HCT116 (cell line): Measurements from ENCODE around the gene ZFP69B.

Experiments
- CEBPB ChIP-seq: IDR thresholded peaks from 2 replicates; pipeline ENCODE4 v1.6.1; 2012; ENCODE audit warnings: low read depth
- EGR1 ChIP-seq: IDR thresholded peaks from 2 replicates; pipeline ENCODE4 v1.6.1; 2012; ENCODE audit warnings: low read depth
- POLR2AphosphoS5 ChIP-seq: IDR thresholded peaks from 2 replicates; pipeline ENCODE4 v1.6.1; 2011; ENCODE audit warnings: mild to moderate bottlenecking, low read depth, low read length, moderate library complexity
- ZBTB33 ChIP-seq: IDR thresholded peaks from 2 replicates; pipeline ENCODE4 v1.6.1; 2011; ENCODE audit warnings: mild to moderate bottlenecking, low read length, moderate library complexity; ENCODE audit not compliant: insufficient replicate concordance; ENCODE audit errors: extremely low read depth
- TF ChIP-seq, protein P1 (sequence below), 3 experiments: fragments of 200-600 bp in 1 of 3; sonication (generic) in 1 of 3; IDR thresholded peaks in 2 of 3; conservative IDR thresholded peaks in 1 of 3; 2 replicates each; pipeline ENCODE4 v1.5.1; 2012 to 2017; ENCODE audit warnings: low read depth in 2 of 3, low read length in 2 of 3, antibody characterized with exemption in 1 of 3, borderline replicate concordance in 1 of 3, control low read depth in 1 of 3, mild to moderate bottlenecking in 1 of 3, mixed read lengths in 1 of 3, mixed run types in 1 of 3, moderate library complexity in 1 of 3; ENCODE audit not compliant: insufficient read depth in 1 of 3

DNA sequence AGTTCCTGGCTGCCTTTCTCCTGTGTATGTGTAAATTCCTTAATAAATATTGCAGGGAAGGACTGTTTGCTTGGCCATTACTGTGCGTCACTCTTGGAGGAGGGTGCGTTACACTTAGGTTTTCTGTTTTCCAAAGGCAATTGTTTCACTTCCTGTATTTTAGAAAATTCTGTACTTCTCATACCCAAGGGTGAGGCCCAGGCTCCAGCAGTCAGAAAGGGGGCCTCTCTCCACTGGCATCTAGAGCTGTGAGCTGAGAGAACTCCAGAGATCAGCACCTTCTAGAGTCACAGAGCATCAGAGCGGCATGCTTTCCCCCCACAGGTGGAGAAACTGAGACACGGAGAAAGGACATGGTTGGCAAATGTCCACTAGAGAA is 27.0 kb upstream of the ZFP69B start:
- TF ChIP-seq, protein P1, sequence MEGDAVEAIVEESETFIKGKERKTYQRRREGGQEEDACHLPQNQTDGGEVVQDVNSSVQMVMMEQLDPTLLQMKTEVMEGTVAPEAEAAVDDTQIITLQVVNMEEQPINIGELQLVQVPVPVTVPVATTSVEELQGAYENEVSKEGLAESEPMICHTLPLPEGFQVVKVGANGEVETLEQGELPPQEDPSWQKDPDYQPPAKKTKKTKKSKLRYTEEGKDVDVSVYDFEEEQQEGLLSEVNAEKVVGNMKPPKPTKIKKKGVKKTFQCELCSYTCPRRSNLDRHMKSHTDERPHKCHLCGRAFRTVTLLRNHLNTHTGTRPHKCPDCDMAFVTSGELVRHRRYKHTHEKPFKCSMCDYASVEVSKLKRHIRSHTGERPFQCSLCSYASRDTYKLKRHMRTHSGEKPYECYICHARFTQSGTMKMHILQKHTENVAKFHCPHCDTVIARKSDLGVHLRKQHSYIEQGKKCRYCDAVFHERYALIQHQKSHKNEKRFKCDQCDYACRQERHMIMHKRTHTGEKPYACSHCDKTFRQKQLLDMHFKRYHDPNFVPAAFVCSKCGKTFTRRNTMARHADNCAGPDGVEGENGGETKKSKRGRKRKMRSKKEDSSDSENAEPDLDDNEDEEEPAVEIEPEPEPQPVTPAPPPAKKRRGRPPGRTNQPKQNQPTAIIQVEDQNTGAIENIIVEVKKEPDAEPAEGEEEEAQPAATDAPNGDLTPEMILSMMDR (IDR thresholded peaks at IDR 0.05 in 2 of 3, conservative IDR thresholded peaks at IDR 0.05 in 1 of 3; ENCODE audit: borderline replicate concordance in 1 of 3, insufficient read depth in 1 of 3, low read depth in 2 of 3, low read length in 2 of 3): no peak
- TF ChIP-seq ZBTB33: no peak
- TF ChIP-seq POLR2AphosphoS5: no peak
- TF ChIP-seq CEBPB: no peak
- no peak for TF ChIP-seq EGR1
